HG03520 (cell line): Measurements from ENCODE around the gene TMEM117.
A peak's percentile ranks its signal among the peaks of the same experiment; 100 is the strongest.

ENCODE experiments used
- ATAC-seq: cut with Tn5 transposase; IDR thresholded peaks from one replicate; pipeline ENCODE4 v1.9.1; 2021; ENCODE audit warnings: mild to moderate bottlenecking, moderate library complexity; ENCODE audit not compliant: unreplicated experiment

Gene TMEM117

DNA sequence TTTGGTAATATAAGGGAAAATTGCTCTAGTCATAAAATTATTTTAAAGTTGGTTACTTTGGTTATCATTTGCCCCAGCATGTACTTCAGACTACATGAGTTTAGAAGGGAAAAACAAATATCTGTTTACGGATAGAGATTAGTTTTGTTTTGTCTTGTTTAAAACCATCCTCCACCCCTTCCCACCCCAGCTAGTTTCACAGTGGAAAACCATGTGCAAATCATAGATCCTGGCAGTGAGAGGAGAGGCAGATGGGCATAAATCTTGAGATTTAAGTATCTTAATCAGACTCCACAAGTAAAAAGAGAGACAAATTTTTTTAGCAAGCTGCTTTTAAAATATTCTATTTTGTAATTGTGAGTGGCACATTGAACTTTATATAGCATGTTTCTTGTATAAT is 424.7 kb downstream of the TMEM117 start:
- ATAC-seq: no peak

DNA sequence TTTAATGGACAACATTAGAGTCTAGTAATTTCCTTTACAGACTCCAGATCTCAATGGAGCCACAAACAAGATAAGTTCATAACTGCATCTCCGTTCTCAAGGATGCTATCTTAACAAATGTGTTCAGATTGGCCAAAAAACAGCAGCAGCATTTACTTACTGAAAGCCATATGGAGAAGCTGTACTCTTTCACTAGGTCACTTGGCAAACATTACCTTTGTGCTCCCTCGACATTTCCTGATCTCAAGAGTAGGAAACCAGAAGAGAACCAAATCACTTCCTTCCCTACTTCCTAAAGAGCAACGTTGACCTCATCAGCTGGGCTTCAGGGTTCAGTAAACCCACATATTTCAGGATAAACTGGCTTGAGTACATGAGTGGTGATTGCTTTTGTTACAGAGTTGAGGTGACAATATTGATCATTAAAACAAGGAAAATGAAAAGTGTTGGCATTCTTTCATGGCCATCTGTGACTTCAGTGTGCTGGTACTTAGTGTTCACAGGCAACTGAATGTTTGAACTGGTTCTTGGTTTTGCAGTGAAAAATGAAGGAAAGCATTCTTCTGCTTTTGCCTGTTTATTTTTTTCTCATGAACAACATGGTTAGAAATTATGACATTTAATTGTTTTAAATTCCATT is 449.6 kb downstream of the TMEM117 start:
- ATAC-seq: no peak

DNA sequence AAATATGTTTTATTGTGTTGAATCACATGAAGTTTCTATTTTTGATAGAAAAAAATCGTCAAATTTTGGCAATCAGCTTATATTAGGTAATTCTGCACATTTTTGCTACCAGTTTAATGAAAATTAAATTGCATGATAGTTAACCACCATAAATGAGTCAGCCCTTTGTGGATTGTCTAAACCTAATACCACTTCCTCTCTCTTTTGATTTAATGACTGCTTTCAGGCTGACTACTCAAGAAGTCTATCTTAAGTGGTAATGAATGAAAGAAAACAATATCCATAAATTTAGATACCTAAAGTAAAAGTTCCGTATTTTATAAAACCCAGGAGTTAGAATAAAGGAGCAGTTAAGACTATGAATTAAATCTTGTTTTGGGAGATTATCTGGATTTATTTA is 450.5 kb downstream of the TMEM117 start:
- no peak for ATAC-seq

DNA sequence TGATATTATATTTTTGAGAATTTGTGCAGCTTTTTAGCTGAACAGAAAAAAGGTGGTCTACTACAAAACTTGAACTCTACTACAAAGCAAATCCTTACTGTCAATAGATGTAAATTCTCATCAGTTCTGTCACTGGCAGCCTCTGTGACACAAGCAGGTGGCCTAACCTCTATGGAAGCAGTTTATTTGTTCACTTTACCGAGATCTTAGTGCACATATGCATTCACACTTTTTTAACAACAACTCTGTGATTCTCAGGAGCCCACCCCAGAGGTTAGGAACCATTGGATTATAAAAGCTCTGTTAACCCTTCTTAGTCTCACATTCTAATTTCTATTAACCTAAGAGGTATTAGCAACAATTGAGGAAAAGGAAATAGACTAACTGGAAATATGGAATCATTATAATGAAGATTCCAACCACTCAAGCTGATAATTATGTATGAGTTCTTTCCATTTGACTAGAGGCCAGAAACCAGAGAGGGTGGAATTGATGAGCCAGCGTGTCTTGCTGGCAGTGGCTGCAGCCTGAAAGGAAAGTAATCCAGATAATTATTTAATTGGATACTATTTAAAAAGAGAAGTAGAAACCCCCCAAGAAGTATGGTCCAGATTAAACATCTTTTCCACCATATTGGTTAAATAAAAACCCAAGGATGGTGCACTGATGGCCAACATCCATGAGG is 451.1 kb downstream of the TMEM117 start:
- no peak for ATAC-seq

DNA sequence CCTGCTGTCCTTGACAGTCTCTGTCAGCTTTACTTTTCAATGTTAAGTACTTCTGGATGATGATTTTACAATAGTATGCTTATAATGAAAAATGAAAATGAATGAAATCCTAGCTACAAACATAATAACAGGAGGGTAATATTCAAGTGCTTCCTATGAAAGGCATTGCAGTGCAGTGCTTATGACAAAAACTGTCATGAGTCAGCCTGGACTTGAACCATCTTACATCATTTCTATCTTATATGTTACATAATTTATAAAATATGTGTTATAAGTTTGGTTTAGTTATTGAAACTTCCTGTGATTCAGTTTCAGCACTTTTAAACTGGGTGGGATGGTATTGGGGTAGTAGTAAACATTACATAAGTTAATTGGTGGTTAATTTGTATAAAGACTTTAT is 451.7 kb downstream of the TMEM117 start:
- no peak for ATAC-seq

DNA sequence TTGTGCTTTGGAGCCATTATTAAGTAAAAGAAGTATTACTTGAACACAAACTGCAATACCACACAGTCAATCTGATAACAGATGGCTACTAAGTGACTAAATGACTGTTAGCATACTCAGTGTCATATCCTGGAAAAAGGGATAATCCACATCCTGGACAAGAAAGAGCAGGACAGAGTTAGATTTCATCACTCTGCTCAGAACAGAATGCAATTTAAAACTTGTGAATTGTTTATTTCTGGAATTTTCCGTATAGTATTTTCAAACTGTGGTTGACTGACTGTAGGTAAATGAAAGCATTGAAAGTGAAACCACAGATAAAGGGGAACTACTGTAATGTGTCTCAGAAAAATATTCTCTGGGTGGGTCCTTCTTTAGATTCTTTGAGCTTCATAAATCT is 458.8 kb downstream of the TMEM117 start:
- peak; percentile 96 for ATAC-seq

DNA sequence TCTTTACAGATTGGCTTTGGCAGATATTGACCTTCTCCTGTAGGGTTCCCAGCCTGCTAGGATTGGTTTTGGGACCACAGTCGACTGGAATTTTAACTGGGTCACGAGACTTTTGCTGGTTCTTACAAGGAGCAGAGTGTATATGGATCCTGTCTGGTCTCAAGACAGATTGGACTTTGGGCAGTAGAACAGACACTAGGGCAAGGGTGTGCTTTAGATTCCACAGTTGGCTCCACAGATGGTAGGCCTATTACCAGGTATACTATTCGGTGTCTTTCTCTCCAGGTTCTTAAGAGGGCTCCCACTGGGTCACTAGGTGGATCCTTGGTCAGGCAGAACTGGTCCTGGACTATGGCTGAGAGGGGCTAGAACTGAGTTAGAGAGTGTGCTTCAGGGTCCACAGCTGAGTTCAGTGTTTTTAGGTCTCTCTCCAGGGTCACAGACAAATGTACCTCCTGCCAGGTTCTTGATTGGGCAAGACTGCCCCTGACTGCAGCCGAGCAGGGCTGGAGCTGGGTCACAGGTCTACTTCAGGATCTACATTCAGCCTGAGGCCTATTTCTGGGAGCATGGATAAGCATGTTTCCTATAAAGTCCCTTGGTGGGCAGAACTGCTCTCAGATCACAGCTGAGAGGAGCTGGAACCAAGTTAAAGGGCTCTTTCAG is 460.2 kb downstream of the TMEM117 start:
- ATAC-seq: no peak

DNA sequence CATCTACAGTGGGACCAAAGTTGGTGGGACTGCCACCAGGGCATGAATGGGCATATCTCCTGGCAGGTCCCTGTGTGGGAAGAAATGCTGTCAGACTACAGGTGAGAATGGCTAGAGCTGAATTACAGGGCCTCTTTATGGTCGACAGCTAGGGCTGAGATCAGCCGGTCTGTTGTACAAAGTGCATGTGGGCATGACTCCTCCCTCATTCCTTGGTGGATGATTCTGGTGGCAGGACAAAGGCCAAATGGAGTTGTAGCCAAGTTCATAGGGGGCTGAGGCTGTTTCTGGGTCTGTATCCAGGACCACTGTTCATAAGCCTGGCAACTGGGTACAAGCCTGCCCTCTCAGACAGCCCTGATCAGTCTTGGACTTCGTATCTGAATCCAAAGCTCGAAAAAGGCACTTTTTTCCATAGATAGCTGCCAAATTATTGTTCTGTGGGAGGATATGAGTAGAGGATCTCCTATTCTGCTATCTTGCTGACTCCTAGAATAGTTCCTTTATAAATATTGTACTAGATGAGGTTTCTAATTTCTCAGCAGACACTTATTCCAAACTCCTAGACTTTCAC is 460.8 kb downstream of the TMEM117 start:
- no peak for ATAC-seq

DNA sequence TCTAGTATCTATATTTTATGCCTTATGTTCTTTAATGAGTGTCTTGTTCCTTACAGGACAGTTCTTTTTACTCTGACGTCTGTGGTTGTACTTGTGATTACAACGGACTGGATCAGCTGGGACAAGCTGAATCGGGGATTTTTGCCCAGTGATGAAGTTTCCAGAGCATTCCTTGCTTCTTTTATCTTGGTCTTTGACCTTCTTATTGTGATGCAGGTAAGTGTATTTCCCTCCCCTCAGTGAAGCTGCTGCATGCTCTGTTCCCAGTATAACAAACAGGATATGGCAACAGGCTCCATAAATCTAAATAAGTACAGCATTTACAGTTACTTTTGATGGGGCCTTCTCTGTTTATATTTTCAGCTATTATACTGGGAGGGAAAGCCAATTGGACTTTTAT is 463.6 kb downstream of the TMEM117 start:
- ATAC-seq: no peak

DNA sequence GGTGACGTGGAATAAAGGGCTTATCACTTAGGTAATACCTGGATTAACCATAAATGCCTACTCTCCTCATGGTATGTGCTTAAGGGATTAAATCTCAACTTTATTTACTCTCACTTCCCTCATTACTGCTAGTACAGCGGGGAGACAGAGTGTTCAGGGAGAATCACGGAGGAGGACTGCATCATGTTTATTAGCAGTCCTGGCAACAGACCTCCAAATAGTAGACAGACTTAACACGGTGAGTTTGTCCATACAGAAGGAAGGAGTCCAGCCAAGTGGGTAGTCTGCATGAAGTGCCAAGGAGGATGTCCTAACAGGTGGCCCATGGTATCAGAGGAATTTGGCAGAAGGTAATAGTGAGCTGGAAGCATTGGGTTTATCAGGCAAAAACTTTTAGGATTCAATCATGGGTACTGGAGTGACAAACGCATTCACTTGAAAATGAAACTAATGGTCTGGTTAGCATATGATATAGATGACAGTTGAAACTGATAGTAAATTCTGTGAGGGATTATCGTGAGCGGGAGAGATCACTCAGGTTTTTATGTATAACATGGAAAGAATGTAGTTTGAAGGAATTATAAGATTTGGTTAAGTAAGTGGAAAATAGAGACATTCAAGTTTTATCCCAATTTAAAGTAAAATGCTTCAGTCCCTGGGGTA is 471.8 kb downstream of the TMEM117 start:
- peak; percentile 51 for ATAC-seq

DNA sequence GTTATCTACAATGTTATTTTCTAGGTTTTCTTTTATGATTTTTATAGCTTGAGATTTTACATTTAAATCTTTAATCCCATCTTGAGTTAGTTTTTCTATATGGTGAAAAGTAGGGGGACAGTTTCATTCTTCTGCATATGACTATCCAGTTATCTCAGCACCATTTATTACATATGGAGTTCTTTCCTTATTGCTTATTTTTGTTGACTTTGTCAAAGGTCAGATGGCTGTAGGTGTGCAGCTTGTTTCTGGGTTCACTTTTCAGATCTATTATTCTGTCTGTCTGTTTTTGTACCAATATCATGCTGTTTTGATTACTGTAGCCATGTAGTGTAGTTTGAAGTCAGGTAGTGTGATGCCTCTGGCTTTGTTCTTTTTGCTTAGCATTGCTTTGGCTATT is 477.3 kb downstream of the TMEM117 start:
- no peak for ATAC-seq

DNA sequence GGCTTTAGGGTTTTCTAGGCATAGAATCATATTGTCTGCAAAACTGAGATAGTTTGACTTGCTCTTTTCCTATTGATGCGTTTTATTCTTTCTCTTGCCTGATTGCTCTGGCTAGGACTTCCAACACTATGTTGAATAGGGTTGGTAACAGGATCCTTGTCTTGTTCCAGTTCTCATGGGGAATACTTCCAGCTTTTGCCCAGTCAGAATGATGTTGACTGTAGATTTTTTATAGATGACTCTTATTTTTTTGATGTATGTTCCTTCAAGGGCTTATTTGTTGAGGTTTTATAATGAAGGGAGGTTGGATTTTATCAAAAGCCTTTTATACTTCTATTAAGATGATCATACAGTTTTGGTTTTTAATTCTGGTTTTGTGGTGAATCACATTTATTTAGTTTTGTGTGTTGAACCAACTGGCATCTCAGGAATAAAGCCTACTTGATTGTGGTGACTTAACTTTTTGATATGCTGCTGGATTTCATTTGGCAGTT is 478.2 kb downstream of the TMEM117 start:
- ATAC-seq: no peak

DNA sequence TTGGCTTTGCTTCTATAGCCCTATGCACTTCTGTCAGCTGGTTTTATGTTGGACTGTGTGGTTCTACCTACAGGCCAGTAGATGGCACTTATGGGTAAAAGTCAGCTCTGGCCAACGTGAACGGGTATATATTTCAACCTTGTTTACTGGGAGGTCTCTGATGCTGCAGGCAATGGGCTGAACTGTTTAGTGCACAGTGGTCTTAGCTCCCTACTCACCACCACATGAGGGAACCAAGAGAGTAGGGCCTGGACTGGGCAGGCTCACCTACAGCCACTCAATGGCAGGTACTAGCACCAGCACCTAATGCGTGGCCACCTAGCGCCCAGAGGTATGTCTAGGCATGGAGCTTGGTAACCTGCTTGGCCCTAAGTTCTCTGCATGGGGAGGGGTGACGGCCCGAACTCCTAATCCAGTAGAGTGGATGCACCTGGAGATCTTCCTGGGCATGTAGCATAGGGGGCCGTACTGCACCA is 481.8 kb downstream of the TMEM117 start:
- ATAC-seq: peak; percentile 93

DNA sequence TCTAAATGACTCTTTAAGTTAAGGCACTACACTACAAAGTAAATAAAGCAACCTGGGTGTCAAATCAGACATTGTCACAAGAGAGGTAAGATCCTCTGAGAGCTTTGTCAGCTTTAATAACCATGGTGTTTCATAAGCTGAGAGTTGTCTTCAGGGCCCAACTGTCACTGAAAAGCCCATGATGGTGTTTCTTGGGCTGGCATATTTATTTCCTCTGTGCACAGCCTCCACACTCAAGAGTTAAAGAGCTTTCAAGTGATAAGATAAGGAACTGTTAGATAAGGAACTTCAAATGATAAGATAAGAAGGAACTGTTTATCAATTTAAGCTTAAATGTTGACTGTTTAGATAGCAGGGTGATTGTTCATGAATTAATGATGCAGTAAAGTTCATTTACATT is 495.4 kb downstream of the TMEM117 start:
- no peak for ATAC-seq

DNA sequence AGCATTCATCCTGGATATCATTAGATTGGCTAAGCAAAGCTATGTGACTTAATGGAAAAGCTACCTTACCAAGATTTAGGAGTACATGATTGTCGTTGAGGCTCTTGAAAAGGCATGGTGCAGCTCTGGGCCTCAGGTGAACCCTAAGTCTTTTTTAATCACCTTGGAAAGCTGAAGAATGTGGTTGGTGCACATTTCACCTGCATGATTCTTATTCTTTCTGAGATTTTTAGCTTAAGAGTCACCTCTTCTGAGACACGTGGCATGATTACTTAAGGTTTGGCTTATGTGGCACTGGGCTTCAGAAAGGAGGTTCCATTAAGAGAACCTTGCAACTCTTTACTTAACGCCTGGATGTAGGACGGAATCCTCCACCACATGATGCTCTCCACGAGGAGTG is 498.5 kb downstream of the TMEM117 start:
- ATAC-seq: no peak

DNA sequence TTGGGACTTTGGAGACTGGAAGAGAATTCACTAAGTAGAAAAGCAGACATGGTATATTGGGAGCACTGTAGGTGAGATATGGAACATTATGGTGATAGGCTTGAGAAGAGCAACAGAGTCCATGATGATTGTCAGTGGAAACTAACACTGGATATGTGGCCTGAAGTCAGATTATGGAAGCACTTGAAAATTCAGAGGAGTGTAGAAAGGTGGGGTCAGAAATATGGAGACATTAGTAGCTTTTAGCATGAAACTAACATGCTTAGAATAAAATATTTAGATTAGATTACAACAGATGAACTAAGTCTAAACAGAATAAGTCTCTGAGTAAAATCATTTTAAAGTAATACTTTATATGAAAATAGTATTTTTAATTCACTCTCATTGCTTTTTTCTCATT is 499.1 kb downstream of the TMEM117 start:
- no peak for ATAC-seq

DNA sequence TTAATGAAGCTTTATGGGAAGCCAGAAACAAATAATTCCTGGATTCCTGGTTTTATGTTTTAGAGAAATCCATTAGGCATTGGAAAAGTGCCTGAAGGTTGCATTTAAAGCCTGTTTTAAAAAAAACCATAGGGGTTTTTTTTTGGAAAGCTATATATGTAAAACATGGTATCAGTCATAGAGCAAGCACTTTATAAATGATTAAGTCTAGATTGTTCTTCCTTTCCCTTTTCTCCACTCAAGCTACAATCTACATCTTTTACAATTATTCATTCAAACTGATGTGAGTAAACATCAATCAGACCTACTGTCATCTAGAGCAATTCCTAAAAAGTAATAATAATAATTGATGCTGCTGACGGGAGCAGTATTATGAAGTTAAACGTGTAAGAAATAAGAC is 500.7 kb downstream of the TMEM117 start:
- ATAC-seq: no peak

DNA sequence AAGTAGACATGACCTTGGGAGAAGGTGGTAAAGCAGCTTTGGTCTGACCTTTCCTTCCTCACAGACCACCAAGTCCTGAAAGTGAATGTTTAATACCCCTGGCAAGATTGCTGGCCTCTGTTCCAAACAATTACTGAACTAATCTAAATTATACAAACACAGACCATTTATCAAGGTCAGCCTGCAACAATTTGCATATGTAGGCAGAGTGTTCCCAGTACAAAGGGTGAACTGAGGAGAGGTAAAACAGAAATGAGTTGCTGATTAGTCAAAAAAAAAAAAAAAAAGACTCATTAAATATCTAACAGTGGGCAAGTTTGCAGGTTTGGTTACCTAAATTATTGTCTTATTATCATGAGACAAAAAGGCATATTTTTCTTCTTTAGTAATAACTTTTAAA is 506.5 kb downstream of the TMEM117 start:
- ATAC-seq: no peak

DNA sequence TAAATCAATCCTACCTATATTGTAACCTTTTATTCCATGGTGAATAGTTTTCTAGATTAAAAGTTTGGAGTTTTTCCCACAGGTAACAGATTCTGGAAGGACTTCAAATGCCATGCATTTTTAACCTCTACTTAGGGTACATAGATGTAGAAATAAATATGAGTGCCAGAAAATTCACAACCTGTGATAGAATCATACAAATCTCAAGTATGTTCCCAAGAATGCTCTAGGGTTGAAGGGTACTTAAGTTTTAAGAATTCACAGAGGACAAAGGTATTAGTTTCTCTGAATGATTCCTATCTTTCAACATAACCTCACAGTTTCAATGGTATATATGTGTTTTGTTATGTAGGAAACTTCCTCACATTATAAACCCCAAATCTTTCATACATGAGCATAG is 511.3 kb downstream of the TMEM117 start:
- no peak for ATAC-seq

DNA sequence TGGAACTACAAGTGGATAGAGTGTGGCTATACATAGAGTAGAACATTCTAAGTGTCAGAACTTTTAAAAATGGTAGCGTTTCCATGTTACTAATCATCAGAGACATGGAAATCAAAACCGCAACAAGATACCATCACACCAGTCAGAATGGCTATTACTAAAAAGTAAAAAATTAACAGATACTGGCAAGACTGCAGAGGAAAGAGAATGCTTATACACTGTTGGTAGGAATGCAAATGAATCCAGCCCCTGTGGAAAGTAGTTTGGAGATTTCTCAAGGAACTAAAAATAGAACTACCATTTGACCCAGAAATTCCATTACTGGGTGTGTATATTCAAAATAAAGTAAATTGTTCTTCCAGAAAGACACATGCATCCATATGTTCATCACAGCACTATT is 521.6 kb downstream of the TMEM117 start:
- ATAC-seq: no peak

DNA sequence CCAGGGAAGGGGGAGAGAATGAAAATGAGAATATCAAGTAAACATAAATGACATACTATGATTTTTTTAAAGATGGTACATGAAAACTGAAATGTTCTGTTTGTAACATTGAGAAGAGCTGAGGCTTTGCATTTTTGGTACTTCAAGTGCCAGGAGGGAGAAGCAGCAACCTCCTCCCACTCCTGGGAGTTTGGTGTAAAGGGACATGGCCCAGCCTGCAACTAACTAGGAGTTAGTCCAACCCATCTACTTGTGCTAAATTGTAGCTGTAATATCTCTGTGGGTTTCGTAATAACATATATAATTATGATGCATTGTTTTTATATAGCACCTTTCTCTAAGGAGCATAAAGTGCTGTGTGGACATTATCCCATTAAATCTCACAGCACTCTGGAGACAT is 522.8 kb downstream of the TMEM117 start:
- no peak for ATAC-seq
